Caco-2 (cell line): ENCODE measurements around the gene ZSCAN5A. TPM values are rescaled to one million over a fixed set of nuclear protein-coding genes. Genes with fewer than 3 reads are reported as not detected.

Experiments
- BruUV-seq: library from RNA; stranded (reverse); fragments of 400-500 nt; replicated peaks from 2 replicates; lab custom pipeline; 2021; lab: Mats Ljungman, UMichigan
- CTCF ChIA-PET: fragments of 300-600 bp; sonication (Branson Sonifier 250); formaldehyde crosslinking; loops from one replicate; lab custom pipeline; 2022; ENCODE audit warnings: antibody characterized with exemption; lab: Charles Lee
- POLR2A ChIA-PET: fragments of 300-600 bp; sonication (Branson Sonifier 250); formaldehyde crosslinking; loops from one replicate; lab custom pipeline; 2022; ENCODE audit warnings: antibody characterized with exemption; lab: Charles Lee
- DNase-seq, 2 experiments: peaks; one replicate each; pipeline versions ENCODE4 v3.0.0 to v3.0.0-alpha.2; 2020 to 2022
- H3K27me3 ChIP-seq: replicated peaks from 2 replicates; pipeline ENCODE4 v1.6.0; 2011; ENCODE audit warnings: low read length; ENCODE audit not compliant: control insufficient read depth, insufficient read depth
- H3K36me3 ChIP-seq: 2 replicates; pipeline ENCODE4 v1.5.1; 2011; ENCODE audit warnings: low read length; ENCODE audit not compliant: control insufficient read depth, insufficient read depth
- H3K4me1 ChIP-seq: fragments of 250-450 bp; sonication (Bioruptor Pico); 2 replicates; pipeline ENCODE4 v1.5.1; 2020; ENCODE audit warnings: mild to moderate bottlenecking
- H3K4me3 ChIP-seq: 2 replicates; pipeline ENCODE4 v1.5.1; 2011; ENCODE audit warnings: low read depth, mild to moderate bottlenecking, control low read depth, low read length
- H3K9me3 ChIP-seq: fragments of 250-450 bp; sonication (Bioruptor Pico); 2 replicates; pipeline ENCODE4 v1.5.1; 2020; ENCODE audit warnings: mild to moderate bottlenecking, moderate library complexity
- H3K27ac Mint-ChIP-seq: one replicate; pipeline ENCODE4 v1.8.0; 2022; ENCODE audit warnings: mixed read lengths; ENCODE audit not compliant: unreplicated experiment
- H3K27me3 Mint-ChIP-seq: one replicate; pipeline ENCODE4 v1.8.0; 2022; ENCODE audit warnings: mixed read lengths; ENCODE audit not compliant: insufficient read depth, unreplicated experiment
- H3K36me3 Mint-ChIP-seq: one replicate; pipeline ENCODE4 v1.8.0; 2022; ENCODE audit warnings: mild to moderate bottlenecking, mixed read lengths; ENCODE audit not compliant: insufficient read depth, unreplicated experiment
- H3K4me1 Mint-ChIP-seq: one replicate; pipeline ENCODE4 v1.8.0; 2022; ENCODE audit warnings: low read depth, mixed read lengths; ENCODE audit not compliant: unreplicated experiment
- H3K4me3 Mint-ChIP-seq: one replicate; pipeline ENCODE4 v1.8.0; 2022; ENCODE audit warnings: mild to moderate bottlenecking, moderate library complexity, mixed read lengths; ENCODE audit not compliant: unreplicated experiment
- H3K9me3 Mint-ChIP-seq: one replicate; pipeline ENCODE4 v1.8.0; 2022; ENCODE audit warnings: mixed read lengths; ENCODE audit not compliant: unreplicated experiment
- intact Hi-C: fragments of 100-400 bp; cut with micrococcal nuclease; formaldehyde crosslinking; loops from one replicate; pipeline ENCODE4 v1.10.0; 2022; ENCODE audit not compliant: unreplicated experiment
- total RNA-seq: library from RNA; stranded (reverse); gene quantifications from 2 replicates; pipeline ENCODE4 v1.2.3, GENCODE V29; 2022
- TF ChIP-seq, protein P1 (sequence below), 2 experiments: fragments of 200-600 bp in 1 of 2; IDR thresholded peaks; 1 replicate in 1 of 2; 2 replicates in 1 of 2; pipeline versions ENCODE4 v1.5.1 to v1.8.0; 2011 to 2022; ENCODE audit warnings: antibody characterized with exemption in 1 of 2, control low read depth in 1 of 2, inconsistent platforms in 1 of 2, low read depth in 1 of 2, low read length in 1 of 2, mild to moderate bottlenecking in 1 of 2, moderate library complexity in 1 of 2; ENCODE audit not compliant: insufficient read depth in 1 of 2, severe bottlenecking in 1 of 2, unreplicated experiment in 1 of 2

Gene ZSCAN5A
- total RNA-seq, 1 experiment from 2014 or later, result 11.3 TPM

- H3K36me3 Mint-ChIP-seq, result no peaks in the 10 kb centered on the region
- intact Hi-C loops, result no loop called here
- H3K9me3 ChIP-seq, result peaks cover 4% of the 10 kb centered on the region; the same call in 1 of the 2 replicates
- no peak overlapping the region for H3K4me3 Mint-ChIP-seq
- H3K27me3 ChIP-seq, result no peaks in the 10 kb centered on the region
- TF ChIP-seq, protein P1, sequence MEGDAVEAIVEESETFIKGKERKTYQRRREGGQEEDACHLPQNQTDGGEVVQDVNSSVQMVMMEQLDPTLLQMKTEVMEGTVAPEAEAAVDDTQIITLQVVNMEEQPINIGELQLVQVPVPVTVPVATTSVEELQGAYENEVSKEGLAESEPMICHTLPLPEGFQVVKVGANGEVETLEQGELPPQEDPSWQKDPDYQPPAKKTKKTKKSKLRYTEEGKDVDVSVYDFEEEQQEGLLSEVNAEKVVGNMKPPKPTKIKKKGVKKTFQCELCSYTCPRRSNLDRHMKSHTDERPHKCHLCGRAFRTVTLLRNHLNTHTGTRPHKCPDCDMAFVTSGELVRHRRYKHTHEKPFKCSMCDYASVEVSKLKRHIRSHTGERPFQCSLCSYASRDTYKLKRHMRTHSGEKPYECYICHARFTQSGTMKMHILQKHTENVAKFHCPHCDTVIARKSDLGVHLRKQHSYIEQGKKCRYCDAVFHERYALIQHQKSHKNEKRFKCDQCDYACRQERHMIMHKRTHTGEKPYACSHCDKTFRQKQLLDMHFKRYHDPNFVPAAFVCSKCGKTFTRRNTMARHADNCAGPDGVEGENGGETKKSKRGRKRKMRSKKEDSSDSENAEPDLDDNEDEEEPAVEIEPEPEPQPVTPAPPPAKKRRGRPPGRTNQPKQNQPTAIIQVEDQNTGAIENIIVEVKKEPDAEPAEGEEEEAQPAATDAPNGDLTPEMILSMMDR (IDR thresholded peaks at IDR 0.05; ENCODE audit: insufficient read depth in 1 of 2, low read depth in 1 of 2, low read length in 1 of 2, severe bottlenecking in 1 of 2, unreplicated experiment in 1 of 2), result no peak
- no TSS peak for BruUV-seq
- no peak overlapping the region for H3K27ac Mint-ChIP-seq
- no peaks in the 10 kb centered on the region for H3K4me1 ChIP-seq
- POLR2A ChIA-PET, result no interaction called here
- CTCF ChIA-PET, result no interaction called here
- no peaks in the 10 kb centered on the region for H3K27me3 Mint-ChIP-seq
- H3K4me3 ChIP-seq, result no peak overlapping the region
- H3K9me3 Mint-ChIP-seq, result no peaks in the 10 kb centered on the region
- H3K4me1 Mint-ChIP-seq, result peaks cover 6% of the 10 kb centered on the region
- no peaks in the 10 kb centered on the region for H3K36me3 ChIP-seq
- DNase-seq, result no peak
Observed at GRCh38 chr19:56273563-56274117, 41.0 kb downstream of the ZSCAN5A start.

GRCh38 chr19:56272161-56272798 lies 42.4 kb downstream of the ZSCAN5A start, which contains the start of gene EDDM13:
Gene EDDM13, plus strand, starts transcription at chr19:56272748. Its CDS starts 87 bp downstream, at chr19:56272835.
- Histone ChIP-seq H3K9me3 (peaks cover 4% of the 10 kb centered on the region; the same call in 1 of the 2 replicates), H3K4me3 (no peak within 1 kb of the TSS), H3K27me3 (no peaks in the 10 kb centered on the region), H3K36me3 (no peaks in the 10 kb centered on the region), H3K4me1 (no peaks in the 10 kb centered on the region)
- no peak for DNase-seq
- BruUV-seq, result no TSS peak
- POLR2A ChIA-PET, result no interaction called here
- Mint-ChIP-seq H3K4me3 (no peak within 1 kb of the TSS), H3K27me3 (no peaks in the 10 kb centered on the region), H3K9me3 (no peaks in the 10 kb centered on the region), H3K27ac (no peak within 1 kb of the TSS), H3K4me1 (peaks cover 6% of the 10 kb centered on the region), H3K36me3 (no peaks in the 10 kb centered on the region)
- intact Hi-C loops, result no loop called here
- TF ChIP-seq, protein P1 (IDR thresholded peaks at IDR 0.05; ENCODE audit: insufficient read depth in 1 of 2, low read depth in 1 of 2, low read length in 1 of 2, severe bottlenecking in 1 of 2, unreplicated experiment in 1 of 2), result no peak
- CTCF ChIA-PET, result interaction anchor here (2.6 kb wide), 1 partner anchor 19 kb away, joined by 8 read pairs; no protein-coding TSS in a partner anchor

DNA sequence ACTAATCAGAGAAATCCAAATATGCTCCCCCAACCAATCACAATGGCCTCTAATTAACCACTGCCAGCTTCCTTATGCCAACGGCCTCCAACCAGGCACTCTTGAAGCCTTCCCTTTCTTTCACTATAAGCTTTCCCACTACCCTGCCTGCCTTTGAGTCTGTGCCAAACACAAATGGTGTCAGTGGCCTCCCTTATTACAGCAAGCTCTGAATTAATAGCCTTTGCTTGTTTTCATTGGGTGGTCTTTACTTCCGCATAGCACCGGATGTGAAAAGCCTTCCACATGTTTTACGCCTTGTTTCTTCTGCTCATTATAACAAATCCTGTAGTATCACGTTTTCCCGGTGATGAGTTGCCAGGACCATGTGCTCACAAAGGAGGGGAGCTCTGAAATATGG lies 43.5 kb downstream of the ZSCAN5A start:
- intact Hi-C loops, result no loop called here
- DNase-seq, result no peak
- Histone ChIP-seq H3K9me3 (no peaks in the 10 kb centered on the region), H3K27me3 (no peaks in the 10 kb centered on the region), H3K4me3 (no peak overlapping the region), H3K36me3 (no peaks in the 10 kb centered on the region), H3K4me1 (no peaks in the 10 kb centered on the region)
- Mint-ChIP-seq H3K4me1 (peaks cover 6% of the 10 kb centered on the region), H3K27ac (no peak overlapping the region), H3K9me3 (no peaks in the 10 kb centered on the region), H3K4me3 (no peak overlapping the region), H3K27me3 (no peaks in the 10 kb centered on the region), H3K36me3 (no peaks in the 10 kb centered on the region)
- CTCF ChIA-PET, result interaction anchor here (2.6 kb wide), 1 partner anchor 18 kb away, joined by 8 read pairs; no protein-coding TSS in a partner anchor
- TF ChIP-seq, protein P1 (IDR thresholded peaks at IDR 0.05; ENCODE audit: insufficient read depth in 1 of 2, low read depth in 1 of 2, low read length in 1 of 2, severe bottlenecking in 1 of 2, unreplicated experiment in 1 of 2), result no peak
- POLR2A ChIA-PET, result no interaction called here
- BruUV-seq, result no TSS peak
